Measurements from ENCODE around the gene CLCNKA.
"Not testable (repeated sequence)": the region's sequence is repeated elsewhere in the genome, so short reads cannot be mapped to it uniquely, and the experiment has no call there.

DNA sequence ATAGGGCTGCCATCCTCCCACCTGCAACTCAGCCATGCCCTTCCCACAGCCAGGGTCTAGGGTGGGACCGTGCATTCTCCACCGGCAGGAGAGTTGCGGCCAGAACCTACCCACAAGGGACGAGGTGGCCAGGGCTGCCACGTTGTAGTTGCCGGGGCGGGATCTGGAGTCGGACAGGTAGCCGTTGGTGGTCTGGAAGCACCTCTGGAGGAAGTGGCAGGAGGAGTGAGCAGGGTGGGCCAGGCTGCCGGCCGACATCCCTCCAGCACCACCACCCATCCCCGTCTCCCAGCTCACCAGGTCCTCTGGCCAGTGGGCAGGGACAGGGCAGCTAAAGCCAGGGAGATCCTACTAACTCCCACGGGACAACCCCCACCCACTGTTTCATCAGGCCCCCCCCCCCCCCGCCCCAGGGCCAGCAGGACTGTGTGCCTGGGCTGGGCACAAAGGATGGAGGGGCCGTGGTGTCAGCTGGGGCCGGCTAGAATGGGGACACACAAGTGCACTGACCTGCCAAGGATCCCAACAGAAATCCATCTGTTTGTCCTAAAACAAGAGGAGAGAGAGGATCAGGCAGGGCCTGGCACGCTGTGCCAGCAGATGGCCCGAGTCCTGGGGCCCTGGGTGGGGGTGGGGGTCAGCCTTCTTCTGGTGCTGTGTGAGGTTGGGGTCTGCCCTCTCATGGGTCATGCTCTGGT lies 40.3 kb downstream of the CLCNKA start:
- TF ChIP-seq, protein P1, sequence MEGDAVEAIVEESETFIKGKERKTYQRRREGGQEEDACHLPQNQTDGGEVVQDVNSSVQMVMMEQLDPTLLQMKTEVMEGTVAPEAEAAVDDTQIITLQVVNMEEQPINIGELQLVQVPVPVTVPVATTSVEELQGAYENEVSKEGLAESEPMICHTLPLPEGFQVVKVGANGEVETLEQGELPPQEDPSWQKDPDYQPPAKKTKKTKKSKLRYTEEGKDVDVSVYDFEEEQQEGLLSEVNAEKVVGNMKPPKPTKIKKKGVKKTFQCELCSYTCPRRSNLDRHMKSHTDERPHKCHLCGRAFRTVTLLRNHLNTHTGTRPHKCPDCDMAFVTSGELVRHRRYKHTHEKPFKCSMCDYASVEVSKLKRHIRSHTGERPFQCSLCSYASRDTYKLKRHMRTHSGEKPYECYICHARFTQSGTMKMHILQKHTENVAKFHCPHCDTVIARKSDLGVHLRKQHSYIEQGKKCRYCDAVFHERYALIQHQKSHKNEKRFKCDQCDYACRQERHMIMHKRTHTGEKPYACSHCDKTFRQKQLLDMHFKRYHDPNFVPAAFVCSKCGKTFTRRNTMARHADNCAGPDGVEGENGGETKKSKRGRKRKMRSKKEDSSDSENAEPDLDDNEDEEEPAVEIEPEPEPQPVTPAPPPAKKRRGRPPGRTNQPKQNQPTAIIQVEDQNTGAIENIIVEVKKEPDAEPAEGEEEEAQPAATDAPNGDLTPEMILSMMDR (conservative IDR thresholded peaks at IDR 0.05; ENCODE audit: low read length), result not testable (repeated sequence)
- TF ChIP-seq EZH2phosphoT487 (IDR thresholded peaks at IDR 0.05; ENCODE audit: borderline replicate concordance, low read depth, low read length), result not testable (repeated sequence)
